GM21737 (cell line): ENCODE measurements around the gene POC1A.
"Not testable (repeated sequence)": the region's sequence is repeated elsewhere in the genome, so short reads cannot be mapped to it uniquely, and the experiment has no call there.

Experiments used
- ATAC-seq: cut with Tn5 transposase; IDR thresholded peaks from one replicate; pipeline ENCODE4 v1.9.1; 2021; ENCODE audit warnings: mild to moderate bottlenecking, moderate library complexity; ENCODE audit not compliant: unreplicated experiment

The POC1A gene

DNA sequence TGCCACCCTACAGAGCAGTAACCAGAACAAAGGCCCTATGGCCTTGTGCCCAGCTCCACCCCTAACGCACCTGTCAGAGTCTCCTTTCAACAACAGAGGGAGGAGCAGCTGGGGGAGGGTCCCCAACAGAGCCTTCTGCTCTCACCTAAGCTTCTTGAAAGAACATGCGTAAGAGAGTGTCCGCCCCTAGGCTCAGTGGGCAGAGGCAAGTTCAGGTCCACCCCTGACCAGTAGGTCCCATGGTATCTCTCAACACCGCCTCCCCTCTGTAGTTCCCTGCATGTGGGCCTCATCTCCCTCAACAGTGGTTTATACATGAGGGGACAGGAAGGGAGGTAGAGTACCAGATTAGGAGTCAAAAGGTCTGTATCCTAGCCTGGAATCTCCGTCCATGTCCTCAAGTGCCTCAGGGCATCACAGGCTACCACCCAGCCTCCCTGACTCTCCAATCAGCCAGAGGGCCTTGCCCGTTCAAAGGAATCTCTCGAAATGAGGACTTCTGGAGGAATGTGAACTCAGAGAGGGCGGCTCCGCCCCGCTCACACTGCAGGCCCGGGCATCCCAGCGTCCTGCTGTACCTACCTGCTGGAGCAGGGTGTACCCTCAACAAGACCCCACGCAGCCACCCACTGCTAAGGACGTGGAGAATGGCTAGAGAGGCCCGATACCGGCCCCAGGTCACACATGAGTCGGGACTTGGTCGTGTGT is 680 bp downstream of the POC1A start:
- peak; percentile 9 for ATAC-seq

DNA sequence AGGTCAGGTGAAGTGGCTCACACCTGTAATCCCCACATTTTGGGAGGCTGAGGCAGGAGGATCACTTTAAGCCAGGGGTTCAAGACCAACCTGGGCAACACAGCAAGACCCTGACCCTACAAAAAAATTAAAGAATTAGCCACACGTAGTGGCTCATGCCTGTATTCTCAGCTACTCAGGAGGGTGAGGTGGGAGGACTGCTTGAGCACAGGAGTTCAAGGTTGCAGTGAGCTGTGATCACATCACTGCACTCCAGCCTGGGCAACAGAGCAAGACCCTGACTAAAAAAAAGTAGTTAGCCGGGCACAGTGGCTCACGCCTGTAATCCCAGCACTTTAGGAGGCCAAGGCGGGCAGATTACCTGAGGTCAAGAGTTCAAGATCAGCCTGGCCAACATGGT is 2.2 kb downstream of the POC1A start:
- ATAC-seq = not testable (repeated sequence)

DNA sequence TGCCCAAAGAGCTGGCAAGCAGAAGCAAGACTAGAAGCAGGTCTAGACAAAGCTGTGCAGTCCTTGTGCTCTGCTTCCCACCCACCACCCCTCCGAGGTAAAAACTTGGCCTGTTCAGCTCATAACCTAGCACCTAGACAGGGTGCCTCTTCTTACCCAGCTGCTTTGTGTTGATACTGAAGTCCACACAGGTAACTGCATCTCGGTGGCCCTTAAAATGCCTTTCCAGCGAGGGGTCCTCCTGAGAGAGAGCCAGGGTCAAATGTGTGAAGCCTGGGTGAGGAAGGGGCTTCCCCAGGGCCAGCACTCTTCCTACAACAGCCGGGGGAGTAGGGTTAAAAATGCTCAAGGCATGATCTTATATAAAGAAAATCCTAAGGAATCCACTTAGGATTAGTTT is 3.4 kb downstream of the POC1A start:
- no peak for ATAC-seq

DNA sequence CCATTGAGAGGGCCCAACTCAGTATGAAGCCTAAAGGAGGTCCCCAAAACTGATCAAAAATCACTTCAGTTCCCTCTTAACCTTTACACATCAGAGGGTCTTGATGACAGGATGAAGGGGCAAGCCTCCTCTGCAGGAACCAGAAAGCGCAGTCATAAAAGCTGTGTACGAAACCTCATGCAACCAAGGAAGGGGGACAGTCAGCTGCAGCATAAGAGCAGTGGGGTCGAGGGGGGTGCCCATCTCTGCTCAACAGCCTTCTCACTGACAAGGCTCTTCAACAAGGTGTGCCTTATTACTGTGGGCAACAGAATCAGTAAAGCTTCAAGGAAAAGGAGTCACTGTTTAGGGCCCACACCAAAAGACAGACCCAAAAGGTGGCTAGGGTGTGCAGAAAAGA is 3.9 kb downstream of the POC1A start:
- ATAC-seq = no peak

DNA sequence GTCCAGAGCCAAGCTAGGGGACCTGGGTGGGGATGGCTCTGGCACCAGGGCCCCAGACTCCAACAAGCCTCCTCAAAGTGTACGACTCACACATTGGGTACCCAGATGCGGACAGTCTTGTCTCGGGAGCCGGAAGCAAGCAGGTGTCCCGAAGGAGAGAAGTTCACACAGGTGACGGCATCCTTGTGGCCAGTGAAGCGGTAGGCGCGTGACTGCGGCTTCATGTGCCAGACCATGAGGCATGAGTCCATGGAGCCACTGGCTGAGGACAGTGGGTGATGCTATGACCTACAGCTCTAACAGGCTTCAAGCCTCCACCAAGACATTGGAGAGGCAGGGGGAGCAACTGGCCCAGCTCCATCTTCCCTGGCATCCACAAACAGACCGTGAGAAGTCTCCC is 4.5 kb downstream of the POC1A start:
- ATAC-seq = no peak

DNA sequence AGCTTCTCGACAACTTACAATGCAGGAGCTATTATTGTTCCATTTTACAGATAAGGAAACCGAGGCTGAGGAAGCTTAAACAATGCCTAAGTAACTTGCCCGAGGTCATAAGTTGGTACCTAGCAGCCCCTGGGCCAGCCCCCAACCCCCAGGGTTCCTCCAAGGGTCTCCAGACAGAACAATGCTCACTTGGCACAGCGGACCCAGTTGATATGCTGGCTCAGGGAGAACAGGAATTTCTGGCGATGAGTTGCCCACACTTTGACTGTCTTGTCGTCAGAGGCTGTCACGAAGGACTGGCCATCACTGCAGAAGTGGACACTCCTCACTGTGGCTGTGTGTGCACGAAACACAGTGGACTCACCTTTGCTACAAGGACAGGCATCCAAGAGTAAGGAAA is 5.2 kb downstream of the POC1A start:
- ATAC-seq = no peak

DNA sequence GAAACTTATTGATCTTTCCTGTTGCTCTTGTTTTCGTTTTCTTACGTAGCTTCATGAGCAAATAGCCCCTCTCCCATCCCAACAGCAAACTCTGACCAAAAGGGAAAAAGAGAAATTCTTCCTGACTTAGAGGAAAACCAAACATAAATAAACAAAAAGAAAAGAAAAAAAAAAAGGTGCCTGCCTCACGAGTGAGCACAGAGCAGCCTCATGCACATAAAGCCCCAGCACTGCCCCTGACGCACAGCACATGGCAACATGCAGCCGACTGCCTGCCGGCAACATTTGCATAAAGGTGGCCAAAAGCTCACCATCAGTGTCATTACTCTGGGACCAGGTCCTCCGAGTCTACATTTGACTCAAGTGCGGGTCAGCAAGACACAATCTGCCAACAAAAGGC is 6.4 kb downstream of the POC1A start:
- ATAC-seq = no peak

DNA sequence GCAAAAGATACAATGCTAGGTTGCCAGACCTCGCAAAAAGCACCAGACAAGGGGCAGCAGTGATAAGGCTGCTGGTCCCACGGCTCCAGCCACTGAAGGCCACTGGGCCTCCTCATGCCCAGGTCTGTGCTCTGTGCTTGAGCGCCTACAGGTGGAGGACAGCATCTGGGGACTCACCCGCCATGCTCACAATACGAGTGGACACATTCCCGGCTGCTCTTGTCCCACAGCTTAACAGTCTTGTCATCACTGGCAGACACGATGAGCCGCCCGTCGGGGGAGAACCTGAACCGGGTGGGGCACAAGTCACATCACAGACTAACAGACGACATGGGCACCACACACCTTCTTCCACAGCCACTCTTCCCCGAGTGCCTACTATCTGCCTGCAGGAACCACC is 7.4 kb downstream of the POC1A start:
- ATAC-seq = no peak

DNA sequence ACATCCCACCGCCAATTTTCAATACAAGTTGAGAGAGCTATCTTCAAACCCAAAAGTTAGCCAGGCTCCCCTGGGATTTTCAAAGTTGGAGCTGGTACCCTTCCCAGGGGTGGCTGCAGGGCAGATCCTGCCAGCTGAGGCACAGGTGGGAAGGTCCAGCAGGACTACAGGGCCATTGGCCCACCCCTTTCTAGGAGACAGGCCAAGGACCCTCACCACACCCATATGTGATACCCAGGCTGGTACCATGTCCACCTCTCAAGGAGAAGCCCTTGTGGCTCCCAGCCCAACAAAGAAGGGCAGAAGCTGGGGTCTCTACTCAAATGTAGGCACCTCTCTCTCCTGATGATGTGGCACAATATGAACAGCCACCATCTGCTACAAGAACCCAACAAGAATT is 8.0 kb downstream of the POC1A start:
- ATAC-seq = no peak

DNA sequence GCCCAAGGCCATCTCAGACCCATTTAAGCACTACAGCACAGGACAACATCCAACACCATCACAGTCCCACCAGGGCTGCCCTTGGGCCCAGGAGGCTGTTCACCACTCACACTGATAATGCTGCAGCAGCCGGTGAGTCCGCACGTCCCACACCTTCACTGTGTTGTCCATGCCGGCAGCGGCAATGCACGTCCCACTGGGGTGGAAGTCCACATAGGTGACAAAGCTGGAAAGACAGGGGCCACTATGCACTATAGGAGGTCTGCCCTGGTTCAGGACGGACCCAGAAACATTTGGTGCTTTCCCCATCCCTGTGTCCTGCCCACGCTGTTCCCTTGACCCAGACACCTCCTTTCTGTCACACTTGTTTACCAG is 8.5 kb downstream of the POC1A start:
- no peak for ATAC-seq

DNA sequence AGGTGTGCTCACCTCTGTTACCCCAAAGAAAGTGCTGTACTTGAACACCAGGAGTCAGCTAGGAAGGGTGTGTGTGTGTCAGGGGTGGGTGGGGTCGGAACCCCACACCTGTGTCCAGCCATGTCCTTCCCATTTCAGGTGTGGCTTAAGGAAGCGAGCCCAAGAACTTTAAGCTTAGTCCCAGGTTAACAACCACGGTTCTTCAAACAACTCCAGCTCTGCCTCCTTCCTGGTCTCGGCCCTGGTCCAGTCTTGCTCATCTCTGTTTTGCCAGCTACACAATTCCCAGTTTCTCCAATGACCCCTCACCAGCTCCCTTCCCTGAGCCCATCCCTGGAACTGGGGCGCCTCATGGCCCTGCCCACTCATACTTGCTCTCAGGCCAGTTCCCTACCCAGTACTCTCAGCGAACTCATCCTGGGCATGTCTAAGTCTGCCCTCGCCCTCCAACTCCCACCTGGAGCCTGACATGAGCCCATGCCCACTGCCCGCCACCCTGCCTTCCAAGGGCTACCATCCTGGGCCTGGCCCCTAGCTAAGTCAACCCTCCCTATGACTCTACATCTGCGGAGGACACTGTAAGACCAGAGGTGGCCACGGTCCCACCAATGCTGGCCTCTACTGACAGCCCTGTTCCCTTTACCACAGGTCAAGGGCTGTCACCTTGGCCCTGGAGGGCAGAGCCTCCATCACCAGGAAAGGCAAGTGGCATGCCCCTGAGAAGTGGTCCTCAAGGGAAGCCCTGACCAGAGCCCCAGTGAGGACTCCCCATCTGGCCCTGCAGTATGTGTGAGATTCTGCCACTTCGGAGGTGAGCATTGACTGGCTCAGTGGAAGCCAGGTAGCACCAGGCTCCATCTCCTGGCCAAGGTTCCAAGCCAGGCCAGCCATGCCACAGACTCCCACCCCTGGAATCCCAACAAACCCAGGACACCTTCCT is 9.2 kb downstream of the POC1A start:
- no peak for ATAC-seq

DNA sequence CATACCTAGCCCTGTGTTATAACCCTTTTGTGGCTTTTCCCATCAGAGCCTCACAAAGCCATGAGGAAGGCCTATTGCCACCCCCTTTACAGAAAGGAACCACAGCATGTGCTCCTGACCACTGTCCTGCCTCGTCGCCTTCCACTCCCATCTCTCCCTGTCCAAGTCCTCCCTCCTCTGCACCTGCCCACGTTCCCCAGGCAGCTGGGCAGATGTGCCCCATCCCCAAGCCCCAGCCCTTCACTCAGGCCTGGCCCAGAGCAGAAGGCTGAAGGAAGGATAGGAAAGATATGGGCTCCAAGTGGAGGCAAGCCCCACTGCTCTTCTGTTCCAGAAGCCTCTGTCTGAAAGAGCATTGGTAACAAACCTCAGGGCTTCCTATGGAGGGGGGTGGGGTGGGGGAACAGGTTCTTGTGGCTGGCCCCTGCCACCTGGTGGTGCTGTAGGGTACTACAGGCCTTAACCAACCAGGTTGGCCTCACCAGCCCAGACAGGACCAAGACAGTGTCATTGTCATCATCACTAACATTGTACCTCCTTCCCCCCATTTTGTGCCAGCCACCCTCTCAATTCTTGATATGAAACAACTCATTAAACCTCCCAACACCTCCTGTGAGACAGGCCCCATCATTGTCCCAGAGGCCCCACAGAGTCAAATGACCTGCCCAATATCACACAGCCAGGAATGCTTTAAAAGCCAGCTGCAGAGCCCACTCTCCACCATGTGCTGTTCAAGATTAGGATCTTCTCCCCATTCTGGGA is 10.0 kb downstream of the POC1A start:
- no peak for ATAC-seq

DNA sequence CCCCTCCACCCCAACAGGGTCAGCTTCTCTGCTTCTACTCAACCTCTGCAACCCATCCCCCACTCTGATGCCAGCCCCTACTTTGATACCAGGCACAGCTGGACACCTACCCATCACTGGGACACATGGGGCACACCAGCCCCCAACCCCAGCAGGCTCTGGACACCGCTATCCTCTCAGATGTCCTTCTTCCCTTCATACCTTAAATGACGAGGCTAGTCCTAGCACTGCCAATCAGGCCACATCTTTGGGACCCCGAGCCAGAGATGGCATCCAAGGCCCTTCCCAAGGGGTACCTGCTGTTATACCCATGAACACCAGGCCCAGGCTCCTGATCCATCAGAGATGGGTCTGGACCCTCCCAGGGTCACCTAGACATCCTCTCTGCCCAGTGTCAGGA is 10.6 kb downstream of the POC1A start:
- no peak for ATAC-seq

DNA sequence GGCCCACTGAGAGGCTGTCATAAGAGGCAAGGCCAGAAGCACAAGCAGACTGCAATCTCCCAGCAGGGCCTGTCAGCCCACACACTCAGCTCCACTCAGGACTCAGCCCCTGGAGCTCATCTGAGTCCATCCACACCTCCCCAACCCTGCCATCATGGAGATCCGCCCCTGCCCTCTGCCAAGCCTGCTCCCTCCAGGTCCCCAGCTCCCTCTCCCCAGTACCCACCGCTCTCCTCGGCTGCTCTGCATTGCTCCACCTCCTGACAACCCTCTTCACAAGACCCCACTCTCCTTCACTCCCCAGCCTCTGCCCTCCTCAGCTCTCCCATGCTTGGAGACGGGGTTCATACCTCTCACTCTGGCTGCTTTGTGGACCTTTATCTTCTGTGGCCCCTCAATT is 11.1 kb downstream of the POC1A start:
- ATAC-seq = no peak

DNA sequence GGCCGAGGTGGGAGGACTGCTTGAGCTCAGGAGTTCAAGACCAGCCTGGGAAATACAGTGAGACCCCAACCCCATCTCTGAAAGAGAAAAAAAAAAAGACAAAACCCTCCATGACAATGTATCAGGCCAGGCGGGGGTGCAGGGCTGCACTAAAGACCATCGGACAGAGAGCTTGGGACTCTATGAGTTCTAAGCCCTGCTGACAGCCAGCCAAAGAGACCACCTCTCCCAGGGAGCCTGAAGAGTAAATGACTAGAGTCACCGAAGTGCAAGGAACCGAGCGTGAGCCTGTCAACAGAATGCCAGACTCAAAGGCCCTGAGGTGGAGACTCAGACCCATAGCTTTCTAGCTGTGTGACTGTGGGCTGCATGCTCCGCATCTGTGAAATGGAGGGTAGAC is 12.5 kb downstream of the POC1A start:
- ATAC-seq = no peak

DNA sequence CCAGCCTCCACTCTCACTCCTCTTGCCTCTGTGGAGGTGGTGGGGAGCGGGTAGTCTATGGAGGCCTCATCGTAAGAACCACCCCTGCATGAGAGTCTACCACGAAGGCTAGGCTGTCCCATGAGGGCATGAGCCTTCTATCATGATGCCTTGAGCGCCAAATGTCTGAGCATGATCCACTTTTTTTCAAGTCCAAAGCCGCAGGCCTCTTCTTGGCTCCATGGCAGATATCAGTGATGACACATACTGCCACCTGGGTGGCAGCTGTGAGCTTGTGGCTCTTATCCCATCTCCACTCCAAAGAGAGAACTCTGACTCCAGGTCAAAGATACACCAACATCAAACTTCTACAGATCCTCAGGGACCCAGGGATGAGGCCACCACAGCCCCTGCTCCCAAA is 13.5 kb downstream of the POC1A start:
- ATAC-seq = no peak

DNA sequence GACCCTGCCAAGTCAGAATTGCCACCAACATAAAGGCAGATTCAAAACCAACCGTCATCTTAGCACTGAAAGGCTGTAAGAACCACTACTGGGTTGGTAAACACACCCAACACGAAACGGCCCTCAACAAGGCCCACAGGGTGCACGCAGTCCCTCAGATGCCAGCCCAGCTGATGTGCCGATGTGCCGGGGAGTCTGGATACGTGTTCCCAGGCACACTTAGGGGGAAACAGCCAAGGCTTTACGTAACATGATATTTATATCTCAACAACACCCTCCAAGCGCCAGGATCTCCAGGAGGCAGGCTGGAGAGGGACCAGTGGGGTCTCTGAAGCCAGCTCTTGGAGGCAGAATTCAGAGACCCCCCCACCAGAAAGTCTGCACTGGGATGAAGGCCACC is 14.2 kb downstream of the POC1A start:
- ATAC-seq = no peak

DNA sequence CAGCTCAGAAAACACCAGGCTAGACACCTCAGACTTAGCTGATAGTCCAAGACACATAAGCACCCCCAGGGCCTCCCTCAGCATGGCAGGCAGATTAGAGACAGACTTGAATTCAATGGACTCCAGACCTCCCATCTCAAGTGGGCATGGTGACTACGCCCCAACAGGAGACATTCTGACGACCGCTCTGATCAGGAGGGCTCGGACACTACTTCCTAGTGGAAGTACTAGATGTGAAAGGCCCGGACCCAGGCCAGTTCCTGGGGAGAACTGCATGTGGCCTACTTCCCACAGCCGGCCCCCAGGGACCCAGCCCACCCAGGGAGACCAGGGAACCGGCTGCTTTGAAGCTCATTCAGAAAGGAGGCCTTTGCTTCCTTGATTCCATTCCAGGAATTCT is 16.9 kb downstream of the POC1A start:
- no peak for ATAC-seq

DNA sequence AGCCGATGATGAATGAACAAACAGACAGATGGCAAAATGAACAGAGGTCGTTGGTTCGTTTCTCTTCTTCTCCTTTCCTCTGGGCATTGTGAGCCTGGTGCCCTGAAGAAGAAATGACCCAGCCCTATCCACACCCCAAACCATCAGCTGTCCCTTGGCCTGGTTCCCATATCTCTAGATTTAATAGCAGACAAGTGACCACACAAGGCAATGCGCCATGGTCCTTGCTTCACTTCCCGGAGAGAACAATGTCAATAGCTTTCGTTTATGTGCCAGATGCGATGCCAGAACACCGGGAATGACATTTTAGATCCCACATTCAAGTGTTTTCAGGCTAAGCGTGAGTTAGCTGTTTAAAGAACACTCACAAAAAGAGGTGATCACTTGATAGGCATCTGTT is 17.7 kb downstream of the POC1A start:
- no peak for ATAC-seq

DNA sequence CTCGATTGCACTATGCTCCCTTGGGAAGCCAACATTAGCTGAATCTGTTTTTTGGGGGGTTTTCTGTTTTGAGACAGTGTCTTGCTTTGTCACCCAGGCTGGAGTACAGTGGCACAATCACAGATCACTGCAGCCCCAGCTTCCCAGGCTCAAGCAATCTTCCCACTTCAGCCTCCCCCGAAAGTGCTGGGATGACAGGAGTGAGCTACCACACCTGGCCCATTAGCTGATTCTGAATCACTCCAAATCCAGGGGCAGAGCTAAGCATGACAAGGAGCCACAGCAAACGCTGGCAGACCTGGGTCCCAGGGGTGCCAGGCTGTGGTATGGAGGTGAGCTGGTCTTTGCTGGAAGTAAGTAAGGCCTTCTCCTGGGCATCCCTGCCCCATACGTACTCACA is 18.9 kb downstream of the POC1A start:
- ATAC-seq = no peak

DNA sequence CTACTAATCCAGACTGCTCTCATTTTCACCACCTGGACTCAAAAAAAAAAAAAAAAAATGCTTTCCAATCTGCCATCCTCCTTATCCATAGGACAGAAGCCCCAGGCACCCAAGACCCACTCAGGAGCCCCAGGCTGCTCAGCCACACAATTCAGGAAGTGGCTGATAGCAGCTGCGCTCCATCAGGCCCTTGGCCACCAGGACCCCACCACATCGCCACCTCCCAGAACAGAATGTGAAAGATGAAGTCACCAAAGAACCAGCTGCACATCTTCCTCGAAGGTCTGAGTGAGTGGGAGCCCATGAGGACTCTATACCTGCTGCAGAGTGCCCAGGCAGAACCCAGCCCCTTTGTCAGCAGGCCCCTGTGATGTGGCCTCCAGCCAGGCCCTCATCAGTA is 19.5 kb downstream of the POC1A start:
- no peak for ATAC-seq

DNA sequence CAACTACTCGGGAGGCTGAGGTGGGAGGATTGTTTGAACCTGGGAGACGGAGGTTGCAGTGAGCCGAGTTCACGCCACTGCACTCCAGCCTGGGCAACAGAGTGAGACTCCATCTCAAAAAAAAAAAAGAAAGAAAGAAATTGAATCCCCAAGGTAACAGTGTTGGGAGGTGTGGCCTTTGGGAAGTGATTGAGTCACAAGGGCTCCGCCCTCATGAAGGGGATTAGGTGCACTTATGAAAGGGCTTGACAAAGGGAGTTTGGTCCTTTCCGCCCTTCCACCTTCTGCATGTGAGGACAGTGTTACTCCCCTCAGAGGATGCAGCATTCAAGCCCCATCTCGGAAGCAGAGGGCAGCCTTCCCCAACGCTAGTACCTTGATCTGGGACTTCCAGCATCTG is 21.3 kb downstream of the POC1A start:
- ATAC-seq = no peak
